ENCODE results near the gene NARS2. TPM values are rescaled to one million over a fixed set of nuclear protein-coding genes. Genes with fewer than 3 reads are reported as not detected.

Gene NARS2
- total and polyA plus RNA-seq, 9 of the 15 experiments (the other 6 are each of a cell fraction or from before 2014, with no cell fraction given), result 26.8 to 48.0 (median 34.2) TPM

DNA sequence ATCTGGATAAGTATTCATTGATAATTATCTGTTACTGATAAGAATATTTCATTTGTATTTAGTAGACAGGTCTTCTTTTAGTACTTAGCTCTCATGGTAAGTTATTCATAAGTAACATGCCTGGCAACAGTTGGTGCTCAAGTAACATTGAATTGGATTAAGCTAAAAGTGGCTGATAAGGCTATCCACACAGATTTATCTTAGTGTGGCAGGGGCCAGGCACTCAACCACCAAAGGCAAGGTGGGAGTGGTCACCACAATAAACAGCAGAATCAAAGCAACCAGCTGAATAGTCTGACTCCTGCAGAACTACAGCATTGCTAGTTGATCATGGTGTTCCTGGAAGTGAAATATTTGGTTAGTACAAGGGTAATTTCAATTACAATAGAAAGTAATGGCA lies 33.0 kb upstream of the NARS2 start:
- Histone ChIP-seq H3K36me3 (ENCODE audit: control insufficient read depth, insufficient read depth, low read length) (no peaks in the 10 kb centered on the region), H3K4me2 (ENCODE audit: insufficient read depth, low read length) (no peak overlapping the region), H3K9me1 (ENCODE audit: control insufficient read depth, insufficient read depth, low read length) (no peaks in the 10 kb centered on the region), H3K9ac (ENCODE audit: insufficient read depth in 1 of 2, low read depth in 2 of 2, low read length in 2 of 2) (no peak overlapping the region), H2AFZ (ENCODE audit: low read depth, low read length) (no peak overlapping the region), H4K20me1 (replicated peaks; ENCODE audit: control insufficient read depth, insufficient read depth, low read length) (no peaks in the 10 kb centered on the region), H3K79me2 (ENCODE audit: control insufficient read depth, insufficient read depth, low read length) (no peaks in the 10 kb centered on the region), H3K27me3 (ENCODE audit: control insufficient read depth in 2 of 2, insufficient read depth in 2 of 2, low read length in 2 of 2) (peaks cover 23 to 26% of the 10 kb centered on the region in 2 experiments; a peak in 4 of 5 replicates), H3K9me3 (replicated peaks; ENCODE audit: control insufficient read depth, insufficient read depth, low read depth, low read length) (no peaks in the 10 kb centered on the region), H3K4me1 (replicated peaks in 1 of 2; ENCODE audit: control insufficient read depth in 2 of 2, insufficient read depth in 2 of 2, low read length in 2 of 2) (no peaks in the 10 kb centered on the region; a peak in 1 of 5 replicates), H3K27ac (ENCODE audit: extremely low read depth, low read depth, low read length) (no peak overlapping the region), H3K4me3 (no peak overlapping the region)
- DNase-seq (ENCODE audit: extremely low read depth in 1 of 4, low spot score in 3 of 4) (no peak), FAIRE-seq (no peak), ATAC-seq (no peak)
- POLR2A ChIA-PET, result interaction anchor here (1.1 kb wide), 1 partner anchor 33 kb away, joined by 3 read pairs; the partner anchor contains the start of gene NARS2
- CTCF ChIA-PET (ENCODE audit: low intra/inter-chr PET ratio), result no interaction called here
- BruUV-seq (replicated peaks), result no TSS peak
- intact Hi-C loops (cut with micrococcal nuclease) (no loop called here), in situ Hi-C loops (cut with MboI) (no loop called here)
- TF ChIP-seq, protein P1, sequence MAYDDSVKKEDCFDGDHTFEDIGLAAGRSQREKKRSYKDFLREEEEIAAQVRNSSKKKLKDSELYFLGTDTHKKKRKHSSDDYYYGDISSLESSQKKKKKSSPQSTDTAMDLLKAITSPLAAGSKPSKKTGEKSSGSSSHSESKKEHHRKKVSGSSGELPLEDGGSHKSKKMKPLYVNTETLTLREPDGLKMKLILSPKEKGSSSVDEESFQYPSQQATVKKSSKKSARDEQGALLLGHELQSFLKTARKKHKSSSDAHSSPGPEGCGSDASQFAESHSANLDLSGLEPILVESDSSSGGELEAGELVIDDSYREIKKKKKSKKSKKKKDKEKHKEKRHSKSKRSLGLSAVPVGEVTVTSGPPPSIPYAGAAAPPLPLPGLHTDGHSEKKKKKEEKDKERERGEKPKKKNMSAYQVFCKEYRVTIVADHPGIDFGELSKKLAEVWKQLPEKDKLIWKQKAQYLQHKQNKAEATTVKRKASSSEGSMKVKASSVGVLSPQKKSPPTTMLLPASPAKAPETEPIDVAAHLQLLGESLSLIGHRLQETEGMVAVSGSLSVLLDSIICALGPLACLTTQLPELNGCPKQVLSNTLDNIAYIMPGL (CRISPR knock-in tag; IDR thresholded peaks at IDR 0.05), result no peak
- TF ChIP-seq TARDBP (IDR thresholded peaks at IDR 0.05), result no peak
- TF ChIP-seq, protein P2, sequence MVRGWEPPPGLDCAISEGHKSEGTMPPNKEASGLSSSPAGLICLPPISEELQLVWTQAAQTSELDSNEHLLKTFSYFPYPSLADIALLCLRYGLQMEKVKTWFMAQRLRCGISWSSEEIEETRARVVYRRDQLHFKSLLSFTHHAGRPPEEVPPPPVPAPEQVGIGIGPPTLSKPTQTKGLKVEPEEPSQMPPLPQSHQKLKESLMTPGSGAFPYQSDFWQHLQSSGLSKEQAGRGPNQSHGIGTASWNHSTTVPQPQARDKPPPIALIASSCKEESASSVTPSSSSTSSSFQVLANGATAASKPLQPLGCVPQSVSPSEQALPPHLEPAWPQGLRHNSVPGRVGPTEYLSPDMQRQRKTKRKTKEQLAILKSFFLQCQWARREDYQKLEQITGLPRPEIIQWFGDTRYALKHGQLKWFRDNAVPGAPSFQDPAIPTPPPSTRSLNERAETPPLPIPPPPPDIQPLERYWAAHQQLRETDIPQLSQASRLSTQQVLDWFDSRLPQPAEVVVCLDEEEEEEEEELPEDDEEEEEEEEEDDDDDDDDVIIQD (CRISPR knock-in tag; IDR thresholded peaks at IDR 0.05), result no peak
- no peak for TF ChIP-seq L3MBTL2 (IDR thresholded peaks at IDR 0.05)
- TF ChIP-seq RBM17 (IDR thresholded peaks at IDR 0.05; ENCODE audit: borderline replicate concordance, low read depth, low read length), result no peak
- TF ChIP-seq BCL6 (CRISPR knock-in tag; IDR thresholded peaks at IDR 0.05), result no peak
- TF ChIP-seq KDM1A (IDR thresholded peaks at IDR 0.05), result no peak
- TF ChIP-seq, protein P3, sequence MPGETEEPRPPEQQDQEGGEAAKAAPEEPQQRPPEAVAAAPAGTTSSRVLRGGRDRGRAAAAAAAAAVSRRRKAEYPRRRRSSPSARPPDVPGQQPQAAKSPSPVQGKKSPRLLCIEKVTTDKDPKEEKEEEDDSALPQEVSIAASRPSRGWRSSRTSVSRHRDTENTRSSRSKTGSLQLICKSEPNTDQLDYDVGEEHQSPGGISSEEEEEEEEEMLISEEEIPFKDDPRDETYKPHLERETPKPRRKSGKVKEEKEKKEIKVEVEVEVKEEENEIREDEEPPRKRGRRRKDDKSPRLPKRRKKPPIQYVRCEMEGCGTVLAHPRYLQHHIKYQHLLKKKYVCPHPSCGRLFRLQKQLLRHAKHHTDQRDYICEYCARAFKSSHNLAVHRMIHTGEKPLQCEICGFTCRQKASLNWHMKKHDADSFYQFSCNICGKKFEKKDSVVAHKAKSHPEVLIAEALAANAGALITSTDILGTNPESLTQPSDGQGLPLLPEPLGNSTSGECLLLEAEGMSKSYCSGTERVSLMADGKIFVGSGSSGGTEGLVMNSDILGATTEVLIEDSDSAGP (CRISPR knock-in tag; IDR thresholded peaks at IDR 0.05), result no peak

Measured in K562 (cell line).